Activated naive CD4-positive, alpha-beta T cell (primary cell): ENCODE measurements around the gene KLF18.
"Not testable (repeated sequence)": the region's sequence is repeated elsewhere in the genome, so short reads cannot be mapped to it uniquely, and the experiment has no call there.

Experiments
- DNase-seq, 4 experiments: peaks; one replicate each; lab custom pipeline; 2025; lab: John Stamatoyannopoulos, UW

KLF18 gene

GRCh38 chr1:44120398-44120949 is 21.0 kb downstream of the KLF18 start:
- DNase-seq, result no peak

- DNase-seq, result no peak
These were observed 21.9 kb downstream of the KLF18 start for GRCh38 chr1:44119525-44119924.

GRCh38 chr1:44118682-44119081 is 22.7 kb downstream of the KLF18 start, which contains the start of gene KLF17:
Gene KLF17, plus strand, starts transcription at chr1:44118821. Its CDS starts 87 bp downstream, at chr1:44118908.
- no peak for DNase-seq

DNA sequence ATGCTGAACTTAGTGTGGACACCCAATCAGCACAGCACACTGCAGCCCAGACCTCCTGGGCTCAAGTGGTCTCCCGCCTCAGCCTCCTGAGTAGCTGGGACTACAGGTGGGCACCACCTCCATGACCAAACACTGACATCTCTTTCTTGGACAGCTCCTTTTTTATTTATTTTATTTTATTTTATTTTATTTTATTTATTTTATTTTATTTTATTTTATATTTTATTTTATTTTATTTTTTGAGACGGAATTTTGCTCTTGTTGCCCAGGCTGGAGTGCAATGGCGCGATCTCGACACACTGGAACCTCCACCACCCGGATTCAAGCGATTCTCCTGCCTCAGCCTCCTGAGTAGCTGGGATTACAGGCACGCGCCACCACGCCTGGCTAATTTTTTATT is 24.2 kb downstream of the KLF18 start:
- DNase-seq, result not testable (repeated sequence)

GRCh38 chr1:44114098-44114497 is 27.3 kb downstream of the KLF18 start:
- no peak for DNase-seq

DNA sequence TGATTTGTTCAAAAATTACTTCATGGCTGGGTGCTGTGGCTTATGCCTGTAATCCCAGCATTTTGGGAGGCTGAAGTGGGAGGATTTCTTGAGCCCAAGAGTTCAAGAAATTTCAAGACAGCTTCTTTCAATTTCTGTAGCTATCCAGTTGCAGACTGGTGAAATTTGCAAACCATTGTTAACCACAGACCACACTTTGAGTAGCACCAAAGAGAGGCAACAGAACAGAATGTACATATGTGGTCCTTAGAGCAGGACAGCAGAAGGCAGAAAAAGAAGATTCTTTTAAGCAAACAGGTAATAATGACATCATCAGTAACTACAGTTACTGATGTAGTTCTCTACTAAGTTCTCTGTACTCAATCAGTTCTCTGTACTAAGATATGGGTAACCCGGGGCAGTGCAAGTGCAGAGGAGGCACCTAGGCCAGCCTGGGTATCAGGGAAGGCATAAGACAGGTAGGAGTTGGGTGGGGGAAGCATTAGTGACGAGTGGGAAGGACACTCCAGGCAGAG is 28.3 kb downstream of the KLF18 start:
- no peak for DNase-seq

GRCh38 chr1:44112486-44112885 is 28.9 kb downstream of the KLF18 start:
- DNase-seq, result no peak

- no peak for DNase-seq
These were observed 29.6 kb downstream of the KLF18 start for GRCh38 chr1:44111861-44112260.

GRCh38 chr1:44110916-44111315 is 30.5 kb downstream of the KLF18 start:
- DNase-seq, result no peak

DNA sequence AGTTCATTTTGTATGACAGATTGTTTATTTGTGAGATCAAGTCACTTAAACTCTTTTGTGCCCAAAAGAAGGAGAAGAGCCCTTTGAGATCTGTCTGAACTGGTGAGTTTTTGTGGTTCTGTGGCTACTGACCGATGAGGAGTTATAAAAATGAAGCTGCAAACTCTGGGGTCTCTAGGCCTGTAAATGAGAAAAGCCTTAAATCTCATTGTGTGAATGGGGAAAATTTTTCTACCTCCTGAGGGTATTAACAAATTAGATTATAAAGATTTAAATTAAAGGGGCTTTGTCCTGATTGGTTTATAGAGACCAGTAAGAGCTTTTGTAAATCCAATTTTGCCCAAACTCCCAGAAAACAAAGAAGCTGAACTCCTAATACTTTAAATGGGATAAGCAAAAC is 32.5 kb downstream of the KLF18 start:
- no peak for DNase-seq

DNA sequence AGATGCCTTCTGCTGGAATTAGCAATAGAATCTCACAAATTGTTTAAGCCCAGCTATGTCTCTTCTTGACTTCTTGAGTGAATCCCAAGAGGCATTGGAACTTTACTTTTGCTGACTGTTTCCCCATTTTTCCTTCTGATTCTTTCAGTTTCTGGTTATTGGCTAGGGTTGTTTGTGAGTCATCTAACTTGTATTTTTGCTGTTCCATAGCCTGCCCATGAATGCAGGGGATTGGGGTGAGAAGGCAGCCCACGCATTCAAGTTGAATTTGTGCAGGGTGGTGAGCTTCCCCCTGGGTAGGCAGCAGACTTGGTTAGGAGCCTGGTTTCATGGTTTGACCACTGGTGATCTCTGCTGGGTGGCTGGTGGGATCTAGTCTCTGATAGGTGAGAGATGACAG is 33.2 kb downstream of the KLF18 start:
- no peak for DNase-seq

DNA sequence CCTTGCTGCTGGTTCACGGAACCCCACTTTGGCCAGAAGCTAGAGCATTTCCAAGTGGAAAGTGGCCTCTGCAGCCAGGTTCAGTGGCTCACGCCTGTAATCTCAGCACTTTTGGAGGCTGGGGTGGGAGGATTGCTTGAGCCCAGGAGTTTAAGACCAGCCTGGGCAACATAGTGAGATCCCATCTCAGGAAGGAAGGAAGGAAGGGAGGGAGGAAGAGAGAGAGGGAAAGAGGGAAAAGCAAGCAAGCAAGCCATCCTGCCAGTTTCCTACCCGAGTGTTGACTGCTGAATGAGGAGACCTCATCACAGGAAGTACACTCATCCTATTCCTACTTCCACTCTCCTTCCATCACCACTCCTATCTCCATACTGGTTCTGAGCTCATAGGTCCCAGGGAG is 35.6 kb downstream of the KLF18 start:
- no peak for DNase-seq

GRCh38 chr1:44103270-44104131 is 37.9 kb downstream of the KLF18 start:
- DNase-seq, result no peak

DNA sequence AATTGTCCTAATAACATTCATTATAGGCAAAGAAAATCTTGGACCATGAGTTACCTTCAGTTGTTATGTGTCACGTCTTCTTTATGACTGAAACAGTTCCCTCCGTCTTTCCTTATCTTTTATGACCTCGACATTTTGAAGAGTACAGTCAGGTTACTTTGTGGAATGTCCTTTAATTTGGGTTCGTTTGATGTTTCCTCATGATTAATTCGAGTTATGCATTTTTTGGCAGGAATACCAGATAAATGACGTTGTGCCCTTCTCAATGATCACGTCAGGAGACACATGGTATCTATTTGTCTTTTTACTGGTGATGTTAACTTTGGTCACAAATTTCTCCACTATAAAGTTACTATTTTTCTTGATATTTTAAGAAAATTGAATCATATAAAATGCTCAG is 40.1 kb downstream of the KLF18 start:
- DNase-seq, result no peak

- DNase-seq, result no peak
These were observed 41.1 kb downstream of the KLF18 start for GRCh38 chr1:44100183-44100868.

DNA sequence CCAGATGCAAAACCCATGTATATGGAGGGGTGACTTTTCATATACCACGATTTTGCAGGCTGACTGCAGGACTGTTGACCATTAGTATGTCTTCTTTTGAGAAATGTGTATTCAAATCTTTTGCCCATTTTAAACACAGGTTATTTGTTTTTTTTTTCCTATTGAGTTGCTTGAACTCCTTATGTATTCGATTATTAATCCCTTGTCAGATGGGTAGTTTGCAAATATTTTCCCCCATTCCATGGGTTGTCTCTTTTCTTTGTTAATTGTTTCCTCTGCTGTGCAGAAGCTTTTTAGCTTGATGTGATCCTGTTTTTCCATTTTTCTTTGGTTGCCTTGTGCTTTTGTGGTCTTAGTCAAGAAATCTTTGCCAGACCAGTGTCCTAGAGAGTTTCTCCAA is 47.4 kb downstream of the KLF18 start:
- no peak for DNase-seq

DNA sequence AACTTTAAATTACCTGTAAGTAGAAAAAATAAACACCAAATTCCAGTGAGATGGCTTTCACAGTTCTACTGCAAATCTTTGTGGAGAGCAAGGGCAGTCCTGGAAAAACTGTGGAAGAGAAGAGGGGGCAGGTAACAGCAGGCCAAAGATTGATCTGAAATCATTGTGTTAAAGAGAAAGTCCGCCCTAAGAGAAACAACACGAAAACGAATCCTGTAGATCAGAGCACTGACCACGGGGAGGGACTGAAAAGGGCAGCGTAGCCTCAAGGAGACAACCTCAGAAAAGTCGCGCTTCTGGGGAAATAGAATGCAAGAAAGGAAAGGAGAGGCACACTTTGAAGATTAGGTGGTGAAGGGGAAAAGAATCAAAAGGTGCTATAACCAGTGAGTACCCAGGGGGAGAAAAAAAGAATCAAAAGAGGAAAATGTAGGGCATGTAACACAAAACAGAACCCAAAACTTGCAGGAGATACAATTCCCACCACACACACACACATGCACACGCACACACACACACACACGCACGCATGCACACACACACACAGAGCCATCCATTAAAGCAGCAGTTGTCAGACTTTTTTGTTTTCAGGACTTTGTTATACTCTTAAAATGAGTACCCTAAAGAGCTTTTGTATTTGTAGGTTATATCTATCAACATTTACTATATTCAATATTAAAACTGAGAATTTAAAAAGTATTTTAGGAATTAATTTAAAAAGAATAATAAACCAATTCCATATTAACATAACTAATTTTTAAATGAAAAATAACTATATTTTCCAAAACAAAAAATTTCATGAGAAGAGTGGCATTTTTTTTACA is 50.8 kb downstream of the KLF18 start:
- no peak for DNase-seq

DNA sequence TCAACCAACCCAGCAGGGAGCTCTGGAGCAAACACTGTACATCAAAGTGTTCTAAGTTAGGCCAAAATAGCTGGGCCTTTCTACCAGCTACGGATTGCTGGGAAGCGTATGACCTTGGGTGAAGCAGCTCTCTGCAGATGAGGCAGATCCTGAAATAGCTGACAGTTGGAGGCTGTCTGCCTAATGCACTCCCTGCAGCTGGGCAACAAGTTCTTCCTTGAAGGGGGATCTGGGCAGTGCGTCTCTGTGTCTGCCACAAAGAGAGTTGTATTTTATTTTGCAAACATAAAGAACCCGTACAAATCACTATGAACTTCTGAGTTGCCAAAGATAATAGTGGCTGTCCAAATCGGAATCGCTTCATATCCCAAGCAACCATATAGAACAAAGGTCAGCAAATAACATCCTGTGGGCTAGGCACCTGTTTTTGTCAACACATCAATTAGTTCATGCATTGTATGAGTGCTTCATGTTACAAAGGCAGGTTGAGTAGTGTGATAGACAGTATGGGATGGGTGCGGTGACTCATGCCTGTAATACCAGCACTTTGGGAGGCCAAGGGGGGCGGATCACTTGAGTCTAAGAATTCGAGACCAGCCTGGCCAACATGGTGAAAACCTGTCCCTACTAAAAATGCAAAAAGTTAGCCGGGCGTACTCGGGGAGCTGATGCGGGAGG is 51.9 kb downstream of the KLF18 start:
- no peak for DNase-seq
